GM19324 (cell line): ENCODE measurements around the gene ZNF430.

ENCODE experiments used
- ATAC-seq: cut with Tn5 transposase; IDR thresholded peaks from one replicate; pipeline ENCODE4 v1.9.1; 2021; ENCODE audit warnings: mild to moderate bottlenecking, moderate library complexity; ENCODE audit not compliant: unreplicated experiment, low FRiP score

The ZNF430 gene

DNA sequence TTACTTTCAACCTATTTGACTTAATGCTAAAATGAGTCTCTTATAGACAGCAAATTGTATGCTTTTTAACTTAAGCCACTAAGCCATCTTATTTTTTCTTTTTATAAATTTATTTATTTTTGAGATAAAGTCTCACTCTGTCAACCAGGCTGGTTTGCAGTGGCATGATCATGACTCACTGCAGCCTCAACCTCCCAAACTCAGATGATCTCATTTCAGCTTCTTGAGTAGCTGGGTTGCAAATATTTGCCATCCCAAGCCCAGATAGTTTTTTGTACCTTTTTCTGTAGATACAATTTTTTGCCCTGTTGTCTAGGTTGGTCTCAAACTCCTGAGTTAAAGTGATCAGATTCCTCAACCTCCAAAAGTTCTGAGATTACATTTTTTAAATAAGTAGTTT, 88.7 kb downstream of the ZNF430 start:
- ATAC-seq, result no peak
